Body of pancreas (tissue), 4 donors: ENCODE data around the gene PI4K2A.

Experiments
- POLR2A ChIP-seq, 3 donors: fragments of 450-650 bp; IDR thresholded peaks; one replicate each; pipeline ENCODE4 v1.6.1; 2016; ENCODE audit warnings: antibody characterized with exemption in 3 of 3, mild to moderate bottlenecking in 2 of 3
- TF ChIP-seq, protein P1 (sequence below), 7 experiments: fragments of 450-650 bp in 4 of 7; fragments of 200-600 bp in 3 of 7; sonication (generic) in 3 of 7; IDR thresholded peaks; one replicate each; pipeline ENCODE4 v1.5.1; 2016 to 2019; ENCODE audit warnings: antibody characterized with exemption in 7 of 7

- TF ChIP-seq, protein P1, sequence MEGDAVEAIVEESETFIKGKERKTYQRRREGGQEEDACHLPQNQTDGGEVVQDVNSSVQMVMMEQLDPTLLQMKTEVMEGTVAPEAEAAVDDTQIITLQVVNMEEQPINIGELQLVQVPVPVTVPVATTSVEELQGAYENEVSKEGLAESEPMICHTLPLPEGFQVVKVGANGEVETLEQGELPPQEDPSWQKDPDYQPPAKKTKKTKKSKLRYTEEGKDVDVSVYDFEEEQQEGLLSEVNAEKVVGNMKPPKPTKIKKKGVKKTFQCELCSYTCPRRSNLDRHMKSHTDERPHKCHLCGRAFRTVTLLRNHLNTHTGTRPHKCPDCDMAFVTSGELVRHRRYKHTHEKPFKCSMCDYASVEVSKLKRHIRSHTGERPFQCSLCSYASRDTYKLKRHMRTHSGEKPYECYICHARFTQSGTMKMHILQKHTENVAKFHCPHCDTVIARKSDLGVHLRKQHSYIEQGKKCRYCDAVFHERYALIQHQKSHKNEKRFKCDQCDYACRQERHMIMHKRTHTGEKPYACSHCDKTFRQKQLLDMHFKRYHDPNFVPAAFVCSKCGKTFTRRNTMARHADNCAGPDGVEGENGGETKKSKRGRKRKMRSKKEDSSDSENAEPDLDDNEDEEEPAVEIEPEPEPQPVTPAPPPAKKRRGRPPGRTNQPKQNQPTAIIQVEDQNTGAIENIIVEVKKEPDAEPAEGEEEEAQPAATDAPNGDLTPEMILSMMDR (IDR thresholded peaks at IDR 0.05) = no peak
- TF ChIP-seq POLR2A (IDR thresholded peaks at IDR 0.05) = peak in 2 of 3 donors; percentile 3
Measured at GRCh38 chr10:97640868-97641811, 669 bp downstream of the PI4K2A start.
